ENCODE results near the gene WAS.

DNA sequence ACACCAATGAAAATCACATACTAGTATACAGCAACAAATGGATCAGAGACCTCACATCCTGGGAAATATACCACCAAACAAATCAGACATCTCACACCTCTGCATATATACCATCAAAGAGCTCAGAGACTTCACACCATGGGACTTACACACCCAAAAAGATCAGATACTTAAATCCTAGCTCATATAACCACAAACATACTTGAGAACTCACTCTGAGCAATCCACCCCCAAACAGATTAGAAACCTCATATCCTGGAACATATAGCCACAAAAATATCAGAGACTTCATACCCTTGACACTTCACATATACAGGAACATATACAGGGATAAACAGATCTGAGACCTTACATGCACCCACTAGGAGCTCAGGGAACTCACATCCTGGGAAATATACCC lies 45.1 kb downstream of the WAS start:
- TF ChIP-seq, protein P1, sequence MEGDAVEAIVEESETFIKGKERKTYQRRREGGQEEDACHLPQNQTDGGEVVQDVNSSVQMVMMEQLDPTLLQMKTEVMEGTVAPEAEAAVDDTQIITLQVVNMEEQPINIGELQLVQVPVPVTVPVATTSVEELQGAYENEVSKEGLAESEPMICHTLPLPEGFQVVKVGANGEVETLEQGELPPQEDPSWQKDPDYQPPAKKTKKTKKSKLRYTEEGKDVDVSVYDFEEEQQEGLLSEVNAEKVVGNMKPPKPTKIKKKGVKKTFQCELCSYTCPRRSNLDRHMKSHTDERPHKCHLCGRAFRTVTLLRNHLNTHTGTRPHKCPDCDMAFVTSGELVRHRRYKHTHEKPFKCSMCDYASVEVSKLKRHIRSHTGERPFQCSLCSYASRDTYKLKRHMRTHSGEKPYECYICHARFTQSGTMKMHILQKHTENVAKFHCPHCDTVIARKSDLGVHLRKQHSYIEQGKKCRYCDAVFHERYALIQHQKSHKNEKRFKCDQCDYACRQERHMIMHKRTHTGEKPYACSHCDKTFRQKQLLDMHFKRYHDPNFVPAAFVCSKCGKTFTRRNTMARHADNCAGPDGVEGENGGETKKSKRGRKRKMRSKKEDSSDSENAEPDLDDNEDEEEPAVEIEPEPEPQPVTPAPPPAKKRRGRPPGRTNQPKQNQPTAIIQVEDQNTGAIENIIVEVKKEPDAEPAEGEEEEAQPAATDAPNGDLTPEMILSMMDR (IDR thresholded peaks at IDR 0.05) = no peak
- TF ChIP-seq POLR2A (IDR thresholded peaks at IDR 0.05) = no peak

Measured in body of pancreas (tissue), 4 donors.